Esophagus muscularis mucosa (tissue), 4 donors: ENCODE measurements around the gene PSENEN.

Experiments
- CTCF ChIP-seq, 3 experiments: fragments of 200-600 bp in 2 of 3; fragments of 450-650 bp in 1 of 3; sonication (generic) in 2 of 3; IDR thresholded peaks; one replicate each; pipeline ENCODE4 v1.5.1; 2017 to 2019; ENCODE audit warnings: antibody characterized with exemption in 3 of 3, mild to moderate bottlenecking in 2 of 3, moderate library complexity in 1 of 3
- EP300 ChIP-seq: sonication (generic); formaldehyde crosslinking; IDR thresholded peaks from one replicate; pipeline ENCODE4 v1.6.1; 2017; ENCODE audit warnings: antibody characterized with exemption
- POLR2A ChIP-seq: fragments of 450-650 bp; IDR thresholded peaks from one replicate; pipeline ENCODE4 v1.6.1; 2017; ENCODE audit warnings: antibody characterized with exemption, moderate library complexity, mild to moderate bottlenecking, low read depth
- POLR2AphosphoS5 ChIP-seq, 2 donors: sonication (generic); formaldehyde crosslinking; IDR thresholded peaks; one replicate each; pipeline ENCODE4 v1.6.1; 2017; ENCODE audit warnings: antibody characterized with exemption in 2 of 2

GRCh38 chr19:35712567-35713505, 32.6 kb upstream of the PSENEN start:
- TF ChIP-seq EP300 = no peak
- TF ChIP-seq CTCF (IDR thresholded peaks at IDR 0.05) = no peak
- no peak for TF ChIP-seq POLR2AphosphoS5 (IDR thresholded peaks at IDR 0.05)
- TF ChIP-seq POLR2A = no peak
